Neural cell (in vitro differentiated cells): ENCODE results near the gene EPHA2. TPM values are rescaled to one million over a fixed set of nuclear protein-coding genes. Genes with fewer than 3 reads are reported as not detected.

ENCODE experiments used
- H2AFZ ChIP-seq: fragments of 200-600, 300-800 bp; sonication (generic), shearing (Covaris generic); 2 replicates; pipeline ENCODE4 v1.6.0; 2014; ENCODE audit warnings: low read depth, mild to moderate bottlenecking, antibody characterized with exemption, low read length, moderate library complexity
- H3F3A ChIP-seq: fragments of 200-600 bp; shearing (Covaris generic); 2 replicates; pipeline ENCODE4 v1.6.1; 2016; ENCODE audit warnings: mild to moderate bottlenecking, moderate library complexity, mixed read lengths, antibody characterized with exemption, low read length; ENCODE audit not compliant: insufficient read depth, poor library complexity, severe bottlenecking
- H3K27ac ChIP-seq: fragments of 200-600, 300-800 bp; sonication (generic), shearing (Covaris generic); 2 replicates; pipeline ENCODE4 v1.5.1; 2014; ENCODE audit warnings: mild to moderate bottlenecking, low read length, moderate library complexity
- H3K27me3 ChIP-seq: fragments of 300-800, 200-600 bp; sonication (generic), shearing (Covaris generic); 2 replicates; pipeline ENCODE4 v1.6.0; 2014; ENCODE audit warnings: mild to moderate bottlenecking, low read depth, low read length, moderate library complexity; ENCODE audit not compliant: insufficient read depth
- H3K36me3 ChIP-seq: fragments of 300-800, 200-600 bp; sonication (generic), shearing (Covaris generic); 2 replicates; pipeline ENCODE4 v1.5.1; 2014; ENCODE audit warnings: mild to moderate bottlenecking, antibody characterized with exemption, low read length, moderate library complexity; ENCODE audit not compliant: insufficient read depth
- H3K4me2 ChIP-seq: fragments of 300-800, 200-600 bp; sonication (generic), shearing (Covaris generic); 2 replicates; pipeline ENCODE4 v1.6.0; 2014; ENCODE audit warnings: mild to moderate bottlenecking, low read length
- H3K4me3 ChIP-seq: fragments of 300-800, 200-600 bp; sonication (generic), shearing (Covaris generic); 2 replicates; pipeline ENCODE4 v1.5.1; 2014; ENCODE audit warnings: mild to moderate bottlenecking, low read length, moderate library complexity
- H3K79me2 ChIP-seq: fragments of 200-600 bp; shearing (Covaris generic); replicated peaks from 2 replicates; pipeline ENCODE4 v1.6.0; 2014; ENCODE audit warnings: mild to moderate bottlenecking, low read length, moderate library complexity; ENCODE audit not compliant: insufficient read depth
- H3K9ac ChIP-seq: fragments of 300-800, 200-600 bp; sonication (generic), shearing (Covaris generic); 2 replicates; pipeline ENCODE4 v1.6.1; 2016; ENCODE audit warnings: mild to moderate bottlenecking, low read length, mixed read lengths
- H3K9me2 ChIP-seq: fragments of 200-600 bp; shearing (Covaris generic); 2 replicates; pipeline ENCODE4 v1.6.1; 2016; ENCODE audit warnings: mild to moderate bottlenecking, low read length, mixed read lengths; ENCODE audit not compliant: insufficient read depth
- H3K9me3 ChIP-seq: fragments of 200-600, 300-800 bp; sonication (generic), shearing (Covaris generic); 2 replicates; pipeline ENCODE4 v1.6.1; 2016; ENCODE audit warnings: mild to moderate bottlenecking, mixed run types, low read length, moderate library complexity, mixed read lengths
- H4K20me1 ChIP-seq: fragments of 200-600 bp; shearing (Covaris generic); 2 replicates; pipeline ENCODE4 v1.6.1; 2016; ENCODE audit warnings: mild to moderate bottlenecking, mixed run types; ENCODE audit not compliant: insufficient read depth
- CTCF ChIP-seq: fragments of 450-650 bp; IDR thresholded peaks from 2 replicates; pipeline ENCODE4 v1.5.1; 2014; ENCODE audit warnings: antibody characterized with exemption, mild to moderate bottlenecking, moderate library complexity; ENCODE audit not compliant: poor library complexity, severe bottlenecking
- EP300 ChIP-seq: fragments of 450-650 bp; conservative IDR thresholded peaks from 2 replicates; pipeline ENCODE4 v1.6.1; 2014; ENCODE audit warnings: antibody characterized with exemption, mild to moderate bottlenecking, moderate library complexity; ENCODE audit not compliant: poor library complexity, severe bottlenecking
- EZH2 ChIP-seq: fragments of 200-600, 300-800 bp; shearing (Covaris generic), sonication (generic); IDR thresholded peaks from 2 replicates; pipeline ENCODE4 v1.6.1; 2014; ENCODE audit warnings: antibody characterized with exemption, low read length, borderline replicate concordance, mild to moderate bottlenecking; ENCODE audit not compliant: insufficient read depth, poor library complexity, severe bottlenecking
- MXI1 ChIP-seq: fragments of 450-650 bp; conservative IDR thresholded peaks from 2 replicates; pipeline ENCODE4 v1.6.1; 2014; ENCODE audit warnings: antibody characterized with exemption, mild to moderate bottlenecking; ENCODE audit not compliant: poor library complexity, severe bottlenecking
- POLR2AphosphoS5 ChIP-seq: IDR thresholded peaks from 2 replicates; pipeline ENCODE4 v1.6.1; 2012
- RAD21 ChIP-seq: fragments of 450-650 bp; conservative IDR thresholded peaks from 2 replicates; pipeline ENCODE4 v1.6.1; 2014; ENCODE audit warnings: antibody characterized with exemption, mild to moderate bottlenecking, moderate library complexity
- REST ChIP-seq: IDR thresholded peaks from 2 replicates; pipeline ENCODE4 v1.6.1; 2012; ENCODE audit warnings: borderline replicate concordance
- SMC3 ChIP-seq: fragments of 450-650 bp; conservative IDR thresholded peaks from 2 replicates; pipeline ENCODE4 v1.6.1; 2014; ENCODE audit warnings: antibody characterized with exemption, mild to moderate bottlenecking, moderate library complexity; ENCODE audit not compliant: poor library complexity
- TAF1 ChIP-seq: IDR thresholded peaks from 2 replicates; pipeline ENCODE4 v1.6.1; 2012; ENCODE audit warnings: low read depth
- polyA plus RNA-seq: library from polyadenylated mRNA; depleted of rRNA; stranded (reverse); fragments of >200 nt; gene quantifications from 2 replicates; pipeline ENCODE4 v1.2.3, GENCODE V29; 2014

The EPHA2 gene
- polyA plus RNA-seq, 1 donor from 2014 or later: 0.63 TPM

- Histone ChIP-seq H3K27ac (no peak overlapping the region), H3K9me3 (no peaks in the 10 kb centered on the region), H3K79me2 (no peaks in the 10 kb centered on the region), H3K9me2 (no peaks in the 10 kb centered on the region), H3K27me3 (no peaks in the 10 kb centered on the region), H3K9ac (no peak overlapping the region), H3K36me3 (no peaks in the 10 kb centered on the region), H3K4me2 (no peak overlapping the region), H3K4me3 (no peak overlapping the region), H2AFZ (no peak overlapping the region), H4K20me1 (no peaks in the 10 kb centered on the region), H3F3A (no peaks in the 10 kb centered on the region)
- TF ChIP-seq SMC3 (no peak), CTCF (no peak)
These were observed 39.2 kb downstream of the EPHA2 start for GRCh38 chr1:16116625-16117024.

GRCh38 chr1:16116002-16116401 lies 39.9 kb downstream of the EPHA2 start:
- Histone ChIP-seq H3K27ac (no peak overlapping the region), H2AFZ (peak overlapping the region; percentile 14), H3K4me3 (no peak overlapping the region)

More at GRCh38 chr1:16116002-16116401, 39.9 kb downstream of the EPHA2 start:
- no peak overlapping the region for H3K4me2 ChIP-seq
- no peaks in the 10 kb centered on the region for H3F3A ChIP-seq
- peak overlapping the region; percentile 39 for H3K9ac ChIP-seq
- H3K27me3 ChIP-seq: no peaks in the 10 kb centered on the region
- no peaks in the 10 kb centered on the region for H3K79me2 ChIP-seq
- TF ChIP-seq EZH2: no peak
- TF ChIP-seq CTCF: no peak
- TF ChIP-seq POLR2AphosphoS5: no peak
- TF ChIP-seq SMC3: no peak
- TF ChIP-seq MXI1: no peak
- no peak for TF ChIP-seq REST
- no peak for TF ChIP-seq EP300
- no peak for TF ChIP-seq TAF1
- no peak for TF ChIP-seq RAD21
- no peaks in the 10 kb centered on the region for H3K9me2 ChIP-seq
- H3K36me3 ChIP-seq: no peaks in the 10 kb centered on the region
- no peaks in the 10 kb centered on the region for H4K20me1 ChIP-seq
- no peaks in the 10 kb centered on the region for H3K9me3 ChIP-seq
